ENCODE data around the gene SYT8.

DNA sequence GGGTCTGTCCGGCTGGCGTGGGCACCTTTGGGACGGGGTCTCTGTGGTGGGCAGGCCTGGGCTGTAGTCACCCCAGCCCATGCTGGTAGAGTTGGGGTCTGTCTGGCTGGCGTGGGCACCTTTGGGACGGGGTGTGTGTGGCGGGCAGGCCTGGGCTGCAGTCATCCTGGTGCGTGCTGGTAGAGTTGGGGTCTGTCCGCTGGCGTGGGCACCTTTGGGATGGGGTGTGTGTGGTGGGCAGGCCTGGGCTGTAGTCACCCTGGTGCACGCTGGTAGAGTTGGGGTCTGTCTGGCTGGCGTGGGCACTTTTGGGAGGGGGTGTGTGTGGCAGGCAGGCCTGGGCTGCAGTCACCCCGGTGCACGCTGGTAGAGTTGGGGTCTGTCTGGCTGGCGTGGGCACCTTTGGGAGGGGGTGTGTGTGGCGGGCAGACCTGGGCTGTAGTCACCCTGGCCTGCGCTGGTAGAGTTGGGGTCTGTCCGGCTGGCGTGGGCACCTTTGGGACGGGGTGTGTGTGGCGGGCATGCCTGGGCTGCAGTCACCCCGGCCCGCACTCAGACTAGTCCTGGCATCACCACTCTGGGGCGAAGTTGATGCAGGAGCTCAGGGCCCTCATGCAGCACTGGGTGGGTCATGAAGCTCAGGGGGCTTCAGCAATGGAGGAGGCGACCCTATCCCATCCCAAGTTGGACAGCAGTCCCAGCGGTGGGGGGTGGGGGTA lies 37.6 kb downstream of the SYT8 start:
- no peak for TF ChIP-seq CTCF (IDR thresholded peaks at IDR 0.05; ENCODE audit: borderline replicate concordance, extremely low read depth, low read length, poor library complexity, severe bottlenecking)
- TF ChIP-seq EZH2 (IDR thresholded peaks at IDR 0.05; ENCODE audit: borderline replicate concordance, low read depth, low read length, severe bottlenecking), result no peak
